H9 (cell line): ENCODE data around the gene BCL2L14. TPM values are rescaled to one million over a fixed set of nuclear protein-coding genes. Genes with fewer than 3 reads are reported as not detected.
"Not testable (repeated sequence)": the region's sequence is repeated elsewhere in the genome, so short reads cannot be mapped to it uniquely, and the experiment has no call there.

ENCODE experiments used
- DNase-seq: peaks from one replicate; pipeline ENCODE4 v3.0.0-alpha.2; 2017
- H2AFZ ChIP-seq: one replicate; pipeline ENCODE4 v1.6.1; 2013; ENCODE audit warnings: mild to moderate bottlenecking, low read length, control low read depth, moderate library complexity
- H2AK5ac ChIP-seq: 2 replicates; pipeline ENCODE4 v1.6.1; 2013; ENCODE audit warnings: low read length, control low read depth, mixed read lengths; ENCODE audit not compliant: insufficient read length
- H2BK120ac ChIP-seq: one replicate; pipeline ENCODE4 v1.6.1; 2013; ENCODE audit warnings: low read depth, mild to moderate bottlenecking, low read length, control low read depth, inconsistent platforms; ENCODE audit not compliant: poor library complexity, severe bottlenecking
- H2BK12ac ChIP-seq: 2 replicates; pipeline ENCODE4 v1.6.1; 2013; ENCODE audit warnings: low read length, control low read depth, mixed read lengths, low read depth; ENCODE audit not compliant: insufficient read length
- H2BK15ac ChIP-seq: 2 replicates; pipeline ENCODE4 v1.6.1; 2013; ENCODE audit warnings: low read depth, low read length, control low read depth
- H2BK20ac ChIP-seq: one replicate; pipeline ENCODE4 v1.6.1; 2013; ENCODE audit warnings: low read depth, mild to moderate bottlenecking, low read length, control low read depth, inconsistent platforms; ENCODE audit not compliant: poor library complexity, severe bottlenecking
- H2BK5ac ChIP-seq: 2 replicates; pipeline ENCODE4 v1.6.1; 2013; ENCODE audit warnings: low read length, control low read depth, mixed read lengths; ENCODE audit not compliant: insufficient read length
- H3K14ac ChIP-seq: 2 replicates; pipeline ENCODE4 v1.6.1; 2013; ENCODE audit warnings: low read length, control low read depth; ENCODE audit not compliant: insufficient read depth
- H3K18ac ChIP-seq: 2 replicates; pipeline ENCODE4 v1.6.1; 2013; ENCODE audit warnings: low read depth, mild to moderate bottlenecking, mixed read lengths, low read length, control low read depth; ENCODE audit not compliant: insufficient read length
- H3K23ac ChIP-seq: 2 replicates; pipeline ENCODE4 v1.6.1; 2013; ENCODE audit warnings: low read length, control low read depth, mixed read lengths, low read depth; ENCODE audit not compliant: insufficient read length
- H3K23me2 ChIP-seq: 2 replicates; pipeline ENCODE4 v1.6.1; 2013; ENCODE audit warnings: low read depth, mild to moderate bottlenecking, mixed read lengths, low read length, control low read depth; ENCODE audit not compliant: insufficient read length, poor library complexity, severe bottlenecking
- H3K27ac ChIP-seq: 2 replicates; pipeline ENCODE4 v1.5.1; 2013; ENCODE audit warnings: low read length, control low read depth, mixed read lengths, low read depth; ENCODE audit not compliant: insufficient read length
- H3K27me3 ChIP-seq: 2 replicates; pipeline ENCODE4 v1.6.1; 2013; ENCODE audit warnings: low read length, control low read depth, inconsistent platforms; ENCODE audit not compliant: insufficient read depth
- H3K4ac ChIP-seq: 2 replicates; pipeline ENCODE4 v1.6.1; 2013; ENCODE audit warnings: low read depth, mild to moderate bottlenecking, control low read depth, inconsistent platforms, low read length, moderate library complexity
- H3K4me1 ChIP-seq: 2 replicates; pipeline ENCODE4 v1.6.1; 2013; ENCODE audit warnings: low read length, control low read depth, inconsistent platforms; ENCODE audit not compliant: insufficient read depth
- H3K4me2 ChIP-seq: 2 replicates; pipeline ENCODE4 v1.6.1; 2013; ENCODE audit warnings: low read length, control low read depth, mixed read lengths; ENCODE audit not compliant: insufficient read length, insufficient read depth
- H3K56ac ChIP-seq: 2 replicates; pipeline ENCODE4 v1.6.1; 2013; ENCODE audit warnings: low read depth, mild to moderate bottlenecking, mixed read lengths, low read length, control low read depth; ENCODE audit not compliant: insufficient read length
- H3K79me1 ChIP-seq: 2 replicates; pipeline ENCODE4 v1.6.1; 2013; ENCODE audit warnings: low read depth, mild to moderate bottlenecking, moderate library complexity, low read length, control low read depth, inconsistent platforms; ENCODE audit not compliant: insufficient read depth, poor library complexity, severe bottlenecking
- H3K79me2 ChIP-seq: 2 replicates; pipeline ENCODE4 v1.6.1; 2013; ENCODE audit warnings: low read length, control low read depth, inconsistent platforms; ENCODE audit not compliant: insufficient read depth
- H3K9ac ChIP-seq: 2 replicates; pipeline ENCODE4 v1.6.1; 2013; ENCODE audit warnings: low read length, control low read depth, mixed read lengths; ENCODE audit not compliant: insufficient read length; ENCODE audit errors: extremely low read depth
- H3K9me3 ChIP-seq: one replicate; pipeline ENCODE4 v1.6.1; 2013; ENCODE audit warnings: low read depth, low read length, inconsistent platforms; ENCODE audit not compliant: control insufficient read depth
- H3T11ph ChIP-seq: one replicate; pipeline ENCODE4 v1.6.1; 2013; ENCODE audit warnings: mild to moderate bottlenecking, low read length, control low read depth, inconsistent platforms
- H4K20me1 ChIP-seq: one replicate; pipeline ENCODE4 v1.6.1; 2013; ENCODE audit not compliant: control insufficient read depth, insufficient read length, insufficient read depth
- H4K5ac ChIP-seq: 2 replicates; pipeline ENCODE4 v1.6.1; 2013; ENCODE audit warnings: low read depth, mild to moderate bottlenecking, mixed read lengths, low read length, control low read depth; ENCODE audit not compliant: insufficient read length
- H4K8ac ChIP-seq: replicated peaks from 2 replicates; pipeline ENCODE4 v1.6.1; 2013; ENCODE audit warnings: low read length, control low read depth, mixed read lengths, low read depth; ENCODE audit not compliant: insufficient read length
- H4K91ac ChIP-seq: 2 replicates; pipeline ENCODE4 v1.6.1; 2013; ENCODE audit warnings: low read depth, mild to moderate bottlenecking, moderate library complexity, mixed read lengths, low read length, control low read depth; ENCODE audit not compliant: insufficient read length
- H3K27ac Mint-ChIP-seq, 3 experiments: 2 replicates in 2 of 3; 3 replicates in 1 of 3; pipeline ENCODE4 v1.8.0; 2020 to 2021; ENCODE audit warnings: mixed read lengths in 3 of 3, mild to moderate bottlenecking in 1 of 3, moderate library complexity in 1 of 3
- H3K27me3 Mint-ChIP-seq: 2 replicates; pipeline ENCODE4 v1.8.0; 2021; ENCODE audit warnings: low read depth, mild to moderate bottlenecking, moderate library complexity, mixed read lengths
- H3K36me3 Mint-ChIP-seq, 3 experiments: 2 replicates in 2 of 3; 3 replicates in 1 of 3; pipeline ENCODE4 v1.8.0; 2020 to 2021; ENCODE audit warnings: low read depth in 3 of 3, mixed read lengths in 3 of 3; ENCODE audit not compliant: insufficient read depth in 1 of 3
- H3K4me1 Mint-ChIP-seq, 2 experiments: 2 replicates each; pipeline ENCODE4 v1.8.0; 2020; ENCODE audit warnings: mixed read lengths in 2 of 2
- H3K4me3 Mint-ChIP-seq, 2 experiments: 2 replicates in 1 of 2; 3 replicates in 1 of 2; pipeline ENCODE4 v1.8.0; 2020 to 2021; ENCODE audit warnings: mild to moderate bottlenecking in 2 of 2, mixed read lengths in 2 of 2, moderate library complexity in 1 of 2
- H3K9me3 Mint-ChIP-seq, 2 experiments: 2 replicates in 1 of 2; 3 replicates in 1 of 2; pipeline ENCODE4 v1.8.0; 2020; ENCODE audit warnings: mild to moderate bottlenecking in 2 of 2, mixed read lengths in 2 of 2, moderate library complexity in 1 of 2
- WGBS: extraction: QIAGEN DNeasy Blood & Tissue Kit; methylation state at CpG from one replicate; pipeline ENCODE4 v1.1.7; 2013; ENCODE audit warnings: missing lambda C conversion rate, low lambda C conversion rate, mixed read lengths; ENCODE audit not compliant: insufficient read length; ENCODE audit errors: extremely low coverage; 5-methylcytosine and 5-hydroxymethylcytosine counted together
- total RNA-seq: library from RNA; stranded (reverse); gene quantifications from 2 replicates; pipeline ENCODE4 v1.2.1, GENCODE V29; 2021
- TF ChIP-seq, protein P1 (sequence below): fragments of 200-600 bp; sonication (generic); conservative IDR thresholded peaks from 3 replicates; pipeline ENCODE4 v1.8.0; 2021; ENCODE audit warnings: antibody characterized with exemption, mild to moderate bottlenecking

Gene BCL2L14
- total RNA-seq, 1 experiment from 2014 or later: 0.28 TPM

DNA sequence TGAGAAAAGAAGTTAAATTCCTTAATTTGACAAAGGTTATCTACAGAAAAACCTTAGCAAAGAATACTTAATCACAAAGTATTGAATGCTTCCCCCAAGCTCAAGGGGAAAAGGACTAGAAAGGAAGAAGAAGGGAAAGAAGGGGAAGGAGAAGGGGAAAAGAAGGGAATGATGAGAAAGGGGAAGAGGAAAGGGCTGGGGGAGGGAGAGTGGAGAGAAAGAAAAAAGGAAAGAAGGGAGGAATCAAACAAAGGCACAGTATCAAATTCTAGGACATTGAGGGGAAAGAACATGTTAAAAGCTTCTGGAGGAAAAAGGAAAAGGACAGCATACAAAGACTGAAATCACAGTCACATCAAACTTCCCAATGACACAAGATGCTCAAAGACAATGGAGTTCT is 70.3 kb downstream of the BCL2L14 start:
- H3K27me3 Mint-ChIP-seq: no peaks in the 10 kb centered on the region
- peaks cover 6 to 57% (median 54%) of the 10 kb centered on the region in 3 experiments; a peak in 6 of 7 replicates for H3K36me3 Mint-ChIP-seq
- Histone ChIP-seq H4K5ac (no peak overlapping the region), H2BK15ac (no peak overlapping the region), H4K91ac (no peak overlapping the region), H3K18ac (no peak overlapping the region), H3K23ac (no peak overlapping the region), H2BK20ac (no peak overlapping the region), H3T11ph (no peak overlapping the region), H2AFZ (no peak overlapping the region), H3K79me2 (no peaks in the 10 kb centered on the region), H3K79me1 (no peaks in the 10 kb centered on the region), H3K4me2 (no peak overlapping the region), H3K4ac (no peak overlapping the region), H2BK12ac (no peak overlapping the region), H4K8ac (no peak overlapping the region), H3K27ac (no peak overlapping the region), H3K9ac (no peak overlapping the region), H3K4me1 (no peaks in the 10 kb centered on the region), H3K9me3 (no peaks in the 10 kb centered on the region), H2BK5ac (no peak overlapping the region), H3K27me3 (no peaks in the 10 kb centered on the region), H2AK5ac (no peak overlapping the region), H3K23me2 (no peaks in the 10 kb centered on the region), H3K56ac (no peak overlapping the region), H2BK120ac (no peak overlapping the region), H4K20me1 (no peaks in the 10 kb centered on the region), H3K14ac (no peak overlapping the region)
- peaks cover 0 to 13% of the 10 kb centered on the region in 2 experiments; a peak in 2 of 4 replicates for H3K4me1 Mint-ChIP-seq
- no peaks in the 10 kb centered on the region for H3K9me3 Mint-ChIP-seq
- peak overlapping the region in 2 of 3 experiments; percentile 24 to 59; a peak in 4 of 7 replicates for H3K27ac Mint-ChIP-seq
- TF ChIP-seq, protein P1, sequence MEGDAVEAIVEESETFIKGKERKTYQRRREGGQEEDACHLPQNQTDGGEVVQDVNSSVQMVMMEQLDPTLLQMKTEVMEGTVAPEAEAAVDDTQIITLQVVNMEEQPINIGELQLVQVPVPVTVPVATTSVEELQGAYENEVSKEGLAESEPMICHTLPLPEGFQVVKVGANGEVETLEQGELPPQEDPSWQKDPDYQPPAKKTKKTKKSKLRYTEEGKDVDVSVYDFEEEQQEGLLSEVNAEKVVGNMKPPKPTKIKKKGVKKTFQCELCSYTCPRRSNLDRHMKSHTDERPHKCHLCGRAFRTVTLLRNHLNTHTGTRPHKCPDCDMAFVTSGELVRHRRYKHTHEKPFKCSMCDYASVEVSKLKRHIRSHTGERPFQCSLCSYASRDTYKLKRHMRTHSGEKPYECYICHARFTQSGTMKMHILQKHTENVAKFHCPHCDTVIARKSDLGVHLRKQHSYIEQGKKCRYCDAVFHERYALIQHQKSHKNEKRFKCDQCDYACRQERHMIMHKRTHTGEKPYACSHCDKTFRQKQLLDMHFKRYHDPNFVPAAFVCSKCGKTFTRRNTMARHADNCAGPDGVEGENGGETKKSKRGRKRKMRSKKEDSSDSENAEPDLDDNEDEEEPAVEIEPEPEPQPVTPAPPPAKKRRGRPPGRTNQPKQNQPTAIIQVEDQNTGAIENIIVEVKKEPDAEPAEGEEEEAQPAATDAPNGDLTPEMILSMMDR: no peak
- no peak for DNase-seq
- no peak overlapping the region for H3K4me3 Mint-ChIP-seq

DNA sequence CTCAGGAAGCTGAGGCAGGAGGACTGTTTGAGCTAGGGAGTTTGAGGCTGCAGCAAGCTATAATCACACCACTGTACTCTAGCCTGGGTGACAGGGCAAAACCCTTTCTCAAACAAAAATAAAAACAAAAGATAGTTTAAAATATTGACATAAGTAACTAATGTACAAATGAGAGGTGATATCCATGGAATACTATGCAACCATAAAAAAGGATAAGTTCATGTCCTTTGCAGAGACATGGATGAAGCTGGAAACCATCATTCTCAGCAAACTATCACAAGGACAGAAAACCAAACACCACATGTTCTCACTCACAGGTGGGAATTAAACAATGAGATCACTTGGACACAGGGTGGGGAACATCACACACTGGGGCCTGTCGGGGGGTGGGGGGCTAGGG is 73.8 kb downstream of the BCL2L14 start:
- H2BK20ac ChIP-seq, H3K27me3 Mint-ChIP-seq, H3K27ac ChIP-seq, H3K23me2 ChIP-seq, H3K4me2 ChIP-seq, H2AK5ac ChIP-seq, H4K91ac ChIP-seq, H2BK120ac ChIP-seq, H4K8ac ChIP-seq, H3K4me1 ChIP-seq, H3K4me3 Mint-ChIP-seq, H3K4ac ChIP-seq, H3K9ac ChIP-seq, H3K23ac ChIP-seq, H3K27me3 ChIP-seq, H3K9me3 Mint-ChIP-seq, H3K27ac Mint-ChIP-seq, H4K5ac ChIP-seq, H3K9me3 ChIP-seq, H3K79me2 ChIP-seq, H3T11ph ChIP-seq, H3K14ac ChIP-seq, H3K18ac ChIP-seq, H4K20me1 ChIP-seq, H3K56ac ChIP-seq, H2AFZ ChIP-seq, H2BK5ac ChIP-seq, H2BK15ac ChIP-seq, H2BK12ac ChIP-seq, DNase-seq, H3K79me1 ChIP-seq: not testable (repeated sequence)
- Mint-ChIP-seq H3K36me3 (peaks cover 13 to 54% (median 52%) of the 10 kb centered on the region in 3 experiments; a peak in 6 of 7 replicates), H3K4me1 (peaks cover 0 to 13% of the 10 kb centered on the region in 2 experiments; a peak in 2 of 4 replicates)
- WGBS: no CpG with 5 or more reads among the region's 1 CpG
